GM18526 (cell line): ENCODE data around the gene CCDC191.

Experiments
- POLR2A ChIP-seq: IDR thresholded peaks from 3 replicates; pipeline ENCODE4 v1.6.1; 2011; ENCODE audit not compliant: insufficient read length; ENCODE audit errors: extremely low read depth

The CCDC191 gene

DNA sequence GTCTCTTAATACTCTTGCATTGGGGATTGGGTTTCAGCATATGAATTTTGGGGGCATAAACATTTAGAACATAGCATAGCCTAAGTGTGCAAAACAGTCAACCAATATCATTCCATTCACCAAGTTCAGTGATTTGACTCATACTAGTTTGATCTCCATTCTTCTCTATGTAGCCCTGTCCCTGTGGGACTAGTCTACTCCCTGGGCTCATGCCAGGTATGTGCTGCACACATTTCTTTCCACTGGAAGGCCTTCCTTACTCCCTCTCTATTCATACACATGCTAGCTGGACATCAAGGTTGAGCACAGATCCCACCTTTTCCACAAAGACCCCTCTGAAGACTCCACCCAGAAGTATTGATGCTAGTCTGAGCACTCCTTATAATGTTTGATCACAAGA lies 103.4 kb downstream of the CCDC191 start:
- no peak for TF ChIP-seq POLR2A

DNA sequence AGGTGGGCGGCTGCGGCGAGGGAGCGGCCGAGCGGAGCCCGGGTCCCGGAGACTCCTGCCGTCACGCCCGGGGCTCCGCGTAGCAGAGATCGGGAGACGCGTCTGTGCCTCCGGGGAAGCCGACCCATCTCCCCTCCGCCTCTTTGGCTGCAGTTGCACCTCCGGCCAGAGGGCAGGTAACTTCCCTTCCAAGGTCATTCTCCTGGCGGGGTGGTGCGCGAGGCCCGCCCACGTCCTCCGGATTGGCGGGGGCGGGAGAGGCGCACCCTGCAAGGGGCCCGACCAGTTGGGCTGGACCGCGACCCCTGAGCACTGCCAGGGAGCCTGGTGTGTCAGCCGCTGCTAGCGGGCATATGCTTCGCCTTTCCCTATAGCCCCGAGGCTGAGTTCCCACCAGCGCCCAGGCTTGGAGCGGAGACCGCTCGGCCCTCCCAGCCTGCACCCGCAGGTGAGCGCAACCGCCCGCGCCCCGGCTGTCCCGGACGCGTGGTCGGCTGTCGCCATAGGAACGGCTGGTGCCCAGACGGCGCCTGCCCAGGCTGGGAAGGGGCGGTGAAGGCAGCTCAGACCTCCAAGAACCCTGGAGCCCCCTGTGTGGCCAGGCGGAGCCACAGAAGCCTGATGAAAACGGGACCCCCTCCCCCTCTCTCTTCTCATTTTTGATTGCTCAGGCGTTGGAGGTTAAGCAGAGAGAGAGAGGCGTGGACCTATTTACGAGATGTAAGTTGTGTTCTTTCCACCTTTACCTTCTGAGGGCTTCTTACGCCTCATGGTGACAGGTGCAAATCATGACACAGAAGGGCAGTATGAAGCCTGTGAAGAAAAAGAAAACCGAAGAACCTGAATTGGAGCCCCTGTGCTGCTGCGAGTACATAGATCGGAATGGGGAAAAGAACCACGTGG lies 108.1 kb downstream of the CCDC191 start:
- TF ChIP-seq POLR2A, result no peak

DNA sequence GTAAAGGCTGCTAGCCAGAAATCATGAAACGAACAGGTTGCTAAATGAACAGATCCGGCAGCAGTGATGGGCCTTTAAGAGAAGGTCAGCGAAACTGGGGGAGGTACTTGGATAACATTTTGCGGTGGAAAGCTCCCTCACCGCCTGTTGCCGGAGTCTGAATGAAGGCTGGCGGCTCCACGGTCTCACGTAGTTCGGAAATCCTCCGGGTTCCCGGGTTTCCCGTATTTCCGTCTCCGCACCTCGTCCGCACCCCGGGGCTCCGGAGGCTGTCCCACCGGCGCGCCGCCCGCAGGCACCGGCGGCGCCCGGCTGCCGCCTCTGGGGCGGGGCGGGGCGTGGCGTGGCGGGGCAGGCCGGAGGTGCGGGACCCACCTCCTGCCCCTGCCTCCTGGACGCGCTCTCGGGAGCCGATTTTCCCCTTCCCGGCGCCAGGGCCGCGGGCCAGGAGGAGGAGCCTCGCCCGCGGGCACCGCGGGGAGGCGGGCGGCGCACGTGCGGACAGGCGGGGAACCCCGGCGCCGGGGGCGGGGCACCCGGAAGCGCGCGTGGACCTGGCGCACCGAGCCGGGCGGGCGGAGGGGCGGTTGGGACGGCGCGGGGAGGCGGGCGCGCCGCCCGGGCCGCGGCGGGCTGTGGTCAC lies 108.8 kb downstream of the CCDC191 start, which contains the start of gene ZDHHC23:
ZDHHC23 (plus strand) TSS at position 642 of the 643 bp plus-strand sequence. CDS start 790 bp downstream, outside the sequence.
- TF ChIP-seq POLR2A, result no peak

DNA sequence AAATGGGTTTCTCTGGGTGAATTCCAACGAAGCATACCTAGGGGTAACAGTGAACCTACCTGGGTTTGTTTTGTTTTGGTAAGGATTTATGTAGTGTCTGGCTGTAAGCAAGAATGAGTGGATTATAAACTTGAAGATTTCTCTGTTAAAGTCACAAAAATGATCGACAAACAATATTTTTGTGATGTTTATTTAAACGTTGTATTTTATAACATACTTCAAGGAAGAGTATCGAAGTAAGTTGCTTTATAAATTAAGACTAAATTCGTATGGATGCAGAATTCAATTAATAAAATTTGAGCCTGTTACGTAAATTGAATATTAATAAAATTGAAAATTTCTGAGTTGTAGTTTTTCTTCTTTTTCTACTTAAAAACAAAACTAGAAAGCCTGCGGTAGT lies 109.5 kb downstream of the CCDC191 start:
- no peak for TF ChIP-seq POLR2A

DNA sequence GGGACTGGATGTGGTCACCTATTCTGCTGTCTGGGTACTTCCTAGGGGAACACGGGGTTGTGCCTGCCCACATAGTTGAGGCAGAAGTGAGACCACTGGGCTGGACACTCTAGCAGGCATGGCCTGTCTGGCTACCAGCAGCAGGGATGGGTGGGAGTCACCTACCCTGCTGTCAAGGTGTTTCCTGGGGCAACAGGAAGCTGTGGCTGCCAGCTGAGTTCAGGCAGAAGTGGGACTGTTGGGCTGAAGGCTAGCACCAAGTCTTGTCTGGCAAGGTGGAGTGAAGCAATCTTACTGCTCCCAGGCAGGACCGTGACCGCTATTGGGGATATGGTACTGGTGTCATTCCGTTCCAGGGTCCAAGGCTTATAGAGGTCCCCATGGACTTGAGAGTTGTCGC lies 128.8 kb downstream of the CCDC191 start:
- TF ChIP-seq POLR2A, result no peak

DNA sequence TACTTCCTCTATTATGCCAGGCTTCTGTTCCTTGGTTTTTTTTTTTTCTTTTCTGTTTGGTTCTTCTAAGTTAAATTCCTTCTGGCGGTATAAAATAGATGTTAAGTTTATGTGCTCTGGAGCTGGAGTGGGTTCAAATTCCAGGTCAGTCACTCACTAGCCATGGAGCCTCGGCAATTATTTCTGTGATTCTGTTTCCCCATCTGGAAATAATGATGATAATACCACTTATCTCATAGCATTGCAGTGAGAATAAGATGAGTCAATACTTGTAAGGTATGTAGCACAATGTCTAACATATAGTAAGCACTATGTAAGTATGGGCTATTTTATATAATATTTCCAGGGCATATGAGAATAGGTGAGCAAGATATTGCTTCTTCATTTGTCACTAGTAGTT lies 141.7 kb downstream of the CCDC191 start:
- no peak for TF ChIP-seq POLR2A
